Renal cortex interstitium (tissue), 15 donors: ENCODE results near the gene SPATA6L. TPM values are rescaled to one million over a fixed set of nuclear protein-coding genes. Genes with fewer than 3 reads are reported as not detected.

ENCODE experiments used
- DNase-seq, 11 donors: peaks; one replicate each; pipeline ENCODE4 v3.0.0-alpha.2; 2013; ENCODE audit warnings: low read depth in 9 of 11, low spot score in 4 of 11; ENCODE audit errors: extremely low read depth in 1 of 11
- long read RNA-seq, 16 experiments: transcript quantifications; one replicate each; lab custom pipeline, GENCODE V29; 2026
- polyA plus RNA-seq, 3 donors: library from polyadenylated mRNA; unstranded; fragments of 120-200 nt; gene quantifications; one replicate each; pipeline ENCODE4 v1.2.1, GENCODE V29; 2013; ENCODE audit not compliant: insufficient read length in 3 of 3

SPATA6L gene, protein sequence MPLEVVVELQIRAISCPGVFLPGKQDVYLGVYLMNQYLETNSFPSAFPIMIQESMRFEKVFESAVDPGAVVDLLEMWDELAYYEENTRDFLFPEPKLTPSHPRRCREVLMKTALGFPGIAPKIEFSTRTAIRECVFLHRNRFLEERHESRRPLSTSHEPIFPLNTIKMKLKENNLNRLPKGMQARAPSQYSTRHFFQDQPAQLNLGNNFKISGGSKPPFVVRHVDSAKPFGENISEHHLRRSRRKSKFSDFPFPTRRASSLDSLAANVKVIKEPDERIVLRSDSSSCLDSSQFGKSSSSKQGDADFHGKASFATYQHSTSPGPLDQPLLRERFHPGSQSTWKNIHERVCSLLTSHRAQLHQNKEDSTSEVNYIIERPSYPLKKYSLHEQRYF
- polyA plus RNA-seq = 1 to 10 TPM; 2.5 to 5.5 (median 2.8) TPM
- long read RNA-seq, donor 1 = 0 reads
- long read RNA-seq, donor 2 = 0 reads
- long read RNA-seq, donor 3 = 0 reads
- long read RNA-seq, donor 4, full-length matches to known transcripts = 1 of 1 reads
- long read RNA-seq, donor 4, partial matches to known transcripts = 0 of 1 reads
- long read RNA-seq, donor 4, other reads (novel, unspliced or antisense) = 0 of 1 reads
- long read RNA-seq, donor 5 = 0 reads
- long read RNA-seq, donor 6 = 0 reads
- long read RNA-seq, donor 7 = 0 reads
- long read RNA-seq, donor 8 = 0 reads
- long read RNA-seq, donor 9 = 0 reads
- long read RNA-seq, donor 10 = 0 reads
- long read RNA-seq, donor 11 = 0 reads
- long read RNA-seq, donor 12 = 0 reads
- long read RNA-seq, donor 13 = 0 reads
- long read RNA-seq, donor 14, full-length matches to known transcripts = 1 of 29 reads
- long read RNA-seq, donor 14, partial matches to known transcripts = 23 of 29 reads
- long read RNA-seq, donor 14, other reads (novel, unspliced or antisense) = 5 of 29 reads
- long read RNA-seq, donor 15 = 0 reads
- long read RNA-seq, donor 16 = 0 reads

DNA sequence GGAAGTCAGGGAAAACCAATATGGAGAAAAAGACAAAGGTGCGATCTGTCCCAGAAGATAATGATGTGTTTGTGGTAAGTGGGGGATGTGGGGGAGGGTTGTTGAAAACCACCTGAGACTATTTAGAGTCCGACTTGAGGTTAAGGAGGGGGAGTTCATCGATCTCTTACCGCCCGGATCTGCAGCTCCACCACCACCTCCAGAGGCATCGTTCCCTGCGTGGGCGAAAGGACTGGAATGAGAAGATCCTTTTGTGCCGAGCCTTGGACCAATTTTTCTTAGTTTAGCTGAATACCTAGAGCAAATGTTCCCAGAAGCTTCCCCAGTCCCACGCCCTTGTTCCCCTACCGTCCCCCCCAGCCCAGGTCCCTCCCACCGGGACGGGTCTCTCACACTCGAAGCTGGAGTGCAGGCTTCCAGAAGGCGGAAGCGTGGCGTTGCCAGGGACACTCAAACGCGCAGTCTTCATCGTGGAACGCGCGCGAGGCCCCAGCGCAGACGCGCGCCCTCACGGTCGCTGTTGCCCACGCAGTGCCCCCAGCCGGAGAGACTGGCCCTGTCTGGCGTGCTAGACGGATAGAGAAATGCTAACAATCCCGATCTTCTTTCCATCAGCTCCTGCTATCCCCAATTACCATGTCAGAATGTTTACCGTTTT is at the start of gene SPATA6L:
TSS of gene SPATA6L (minus strand) at position 439 of the 658 bp plus-strand sequence. CDS start at position 209, 230 bp downstream.
- DNase-seq = peak in 4 of 11 donors; percentile 51 to 68 (median 57)

DNA sequence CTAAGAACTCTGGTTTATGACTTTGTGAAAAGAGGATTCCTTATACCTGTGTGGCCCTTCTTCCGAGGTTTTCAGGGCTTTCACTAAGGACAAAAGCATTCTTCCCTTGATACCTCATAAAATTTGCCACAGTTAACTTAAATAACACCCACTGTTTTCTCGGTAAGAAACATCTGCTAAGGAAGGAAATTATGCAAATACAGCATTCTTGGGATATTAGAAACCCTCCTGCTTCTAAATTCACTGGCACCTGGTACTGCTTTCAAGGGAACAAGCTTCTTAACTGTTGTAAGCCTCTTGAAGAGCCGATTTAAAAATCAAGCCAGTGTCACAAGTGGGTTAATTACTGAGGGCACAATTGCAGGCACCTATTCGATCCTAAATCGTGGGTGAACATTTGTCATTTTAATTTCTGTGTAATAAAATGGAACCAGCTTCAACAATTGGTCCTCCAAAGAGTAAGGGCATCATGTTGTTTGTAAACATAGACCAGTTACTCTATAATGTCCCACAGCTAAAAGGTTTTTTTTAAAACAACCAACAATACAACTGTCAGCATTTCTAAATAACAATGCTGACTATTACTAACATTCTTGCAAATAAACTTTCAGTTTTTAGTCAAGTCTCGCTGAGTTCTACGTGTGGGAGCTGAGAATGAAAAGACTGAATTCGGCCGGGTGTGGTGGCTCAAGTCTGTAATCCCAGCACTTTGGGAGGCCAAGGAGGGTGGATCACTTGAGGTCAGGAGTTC is 48.2 kb upstream of the SPATA6L start:
- DNase-seq = no peak

DNA sequence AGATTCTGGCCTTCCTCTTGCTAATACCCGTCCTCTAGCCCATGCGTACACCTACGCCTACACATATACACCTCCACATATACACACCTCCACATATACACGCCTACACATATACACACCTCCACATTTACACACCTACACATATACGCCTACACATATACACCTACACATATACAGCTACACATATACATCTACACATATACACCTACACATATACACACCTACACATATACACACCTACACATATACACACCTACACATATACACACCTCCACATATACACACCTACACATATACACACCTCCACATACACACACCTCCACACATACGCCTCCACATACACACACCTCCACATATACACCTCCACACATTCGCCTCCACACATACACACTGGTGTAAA is 47.6 kb upstream of the SPATA6L start:
- DNase-seq = no peak

DNA sequence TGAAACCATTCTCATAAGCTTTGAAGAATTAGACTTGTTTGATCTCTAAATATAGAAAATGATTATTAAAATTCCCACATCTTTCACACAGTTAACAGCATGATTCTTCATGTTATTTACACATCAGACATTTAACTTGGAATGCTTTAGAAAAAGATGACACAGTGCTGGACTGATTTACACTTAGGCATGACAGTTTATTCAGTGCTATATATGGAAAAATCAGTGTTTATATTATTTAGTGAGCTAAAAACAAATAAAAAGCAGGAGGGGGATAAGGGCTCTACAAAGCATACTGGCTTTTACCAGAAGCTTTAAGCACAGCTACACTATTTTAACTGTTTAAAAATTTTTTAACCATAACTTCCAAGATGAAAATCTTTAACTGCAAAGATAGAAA is 43.1 kb upstream of the SPATA6L start:
- DNase-seq = no peak

DNA sequence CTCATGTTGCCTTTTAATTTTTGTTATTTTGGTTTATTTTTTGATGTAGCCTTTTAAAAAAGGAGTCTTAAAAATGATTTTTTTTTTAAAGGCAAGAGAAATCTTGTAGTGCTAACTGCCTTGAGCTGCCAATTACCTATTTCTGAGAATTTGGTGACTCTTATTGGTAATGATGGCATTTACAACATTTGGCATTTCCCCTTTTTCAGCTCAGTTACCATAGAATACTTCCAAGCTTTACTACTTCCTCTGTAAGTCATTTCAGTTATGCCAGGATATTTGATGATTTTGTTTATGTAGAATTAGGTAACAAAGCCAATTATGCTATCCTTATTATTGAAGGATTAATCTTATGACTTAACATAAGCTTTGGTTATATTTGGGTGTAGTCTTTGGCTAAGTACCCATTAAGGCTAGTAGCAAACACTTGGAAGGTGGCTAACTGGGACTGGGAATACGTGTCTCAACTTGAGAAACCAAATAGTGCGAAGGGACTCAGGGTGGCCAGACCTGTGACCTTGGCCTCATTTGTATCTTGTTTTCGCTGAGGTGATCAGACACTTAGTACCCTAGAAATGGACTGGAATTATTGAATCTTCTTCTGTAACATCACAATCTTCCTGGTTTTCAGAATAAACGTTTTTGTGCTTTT is 40.8 kb upstream of the SPATA6L start:
- no peak for DNase-seq

DNA sequence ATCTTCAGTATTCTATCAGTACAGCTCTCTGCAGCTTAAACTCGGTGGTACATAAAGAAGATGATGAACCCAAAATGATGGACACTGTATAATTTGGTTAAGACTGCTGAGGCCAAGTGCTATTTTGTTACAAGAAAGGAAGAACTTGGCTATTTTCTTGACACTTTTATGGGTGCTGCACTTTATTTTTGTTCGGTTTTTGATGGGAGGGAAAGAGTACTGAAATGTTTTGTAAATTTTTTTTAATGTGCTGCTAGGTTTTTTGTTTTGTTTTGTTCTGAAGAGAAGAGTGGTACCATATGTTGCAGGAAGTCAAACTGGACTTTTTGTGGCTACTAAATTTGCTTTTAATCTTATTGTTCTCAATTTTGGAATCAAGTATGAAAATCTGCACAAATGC is 39.7 kb upstream of the SPATA6L start:
- peak in 1 of 11 donors; percentile 19 for DNase-seq

DNA sequence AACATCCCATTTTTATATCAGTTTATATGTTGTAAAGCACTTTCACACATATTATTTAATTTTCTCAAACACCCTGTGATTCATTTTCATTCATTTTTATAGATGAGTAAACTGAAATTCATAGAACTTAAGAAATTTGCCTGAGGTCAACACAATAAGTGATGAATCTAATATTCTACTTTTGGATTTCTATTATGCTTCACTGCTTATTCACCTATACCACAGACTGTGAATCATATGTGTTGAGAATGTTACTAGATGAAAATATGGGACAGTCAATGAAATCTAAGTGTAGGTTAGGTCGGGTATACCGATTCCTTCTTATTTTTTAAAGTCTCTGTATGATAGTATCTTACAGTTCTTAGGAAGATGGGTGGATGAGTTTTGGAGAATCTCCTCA is 37.8 kb upstream of the SPATA6L start:
- DNase-seq = no peak

DNA sequence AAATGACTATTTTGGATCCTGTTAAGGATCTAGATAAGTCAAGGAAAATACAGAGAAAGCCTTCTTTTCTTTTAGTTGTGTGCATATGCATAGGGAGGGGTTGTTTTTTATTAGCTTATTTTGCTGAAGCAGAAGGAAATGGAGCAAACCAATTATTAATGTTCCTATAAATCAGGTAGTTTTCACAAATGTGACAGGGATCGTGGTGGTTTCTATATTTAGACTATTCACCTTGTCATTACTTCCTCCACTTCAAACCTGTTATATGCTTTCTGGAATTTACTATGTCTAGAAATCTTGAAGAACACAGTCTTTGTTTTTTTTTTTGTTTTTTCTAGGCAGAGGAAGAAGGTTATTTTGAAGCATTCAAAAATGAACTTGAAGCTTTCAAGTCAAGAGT is 35.2 kb upstream of the SPATA6L start:
- DNase-seq = no peak

DNA sequence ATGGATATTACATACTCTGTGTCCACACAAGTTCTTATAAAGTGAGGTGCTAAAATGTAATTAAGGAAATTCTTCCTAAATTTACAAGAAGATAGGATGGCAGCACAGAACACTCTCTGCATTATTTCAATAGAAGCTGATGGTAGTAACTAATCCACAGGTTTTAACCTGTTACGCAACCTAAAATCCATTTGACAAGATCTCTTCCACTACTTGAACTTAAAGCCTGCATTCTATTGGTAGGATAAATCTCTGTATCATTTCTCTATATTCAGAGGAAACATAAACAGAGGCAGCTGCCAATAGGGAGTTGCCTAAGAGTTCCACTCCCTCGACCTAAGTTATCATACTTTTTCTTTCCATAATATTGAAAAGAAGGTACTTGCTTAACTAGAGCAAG is 34.7 kb upstream of the SPATA6L start:
- DNase-seq = no peak

DNA sequence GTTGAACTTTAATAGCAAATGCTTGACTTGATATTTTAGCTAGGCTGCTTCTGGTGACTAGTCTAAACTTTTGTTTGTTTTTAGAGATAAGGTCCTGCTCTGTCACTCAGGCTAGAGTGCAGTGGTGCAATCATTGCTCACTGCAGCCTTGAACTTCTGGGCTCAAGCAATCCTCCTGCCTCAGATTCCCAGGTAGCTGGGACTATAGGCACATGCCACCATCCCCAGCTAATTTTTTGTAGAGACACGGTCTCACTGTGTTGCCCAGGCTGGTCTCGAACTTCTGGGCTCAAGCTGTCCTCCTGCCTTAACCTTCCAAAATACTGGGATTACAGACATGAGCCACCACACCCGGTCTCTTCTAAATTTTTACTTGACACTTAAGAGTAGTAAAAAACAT is 33.8 kb upstream of the SPATA6L start:
- no peak for DNase-seq

DNA sequence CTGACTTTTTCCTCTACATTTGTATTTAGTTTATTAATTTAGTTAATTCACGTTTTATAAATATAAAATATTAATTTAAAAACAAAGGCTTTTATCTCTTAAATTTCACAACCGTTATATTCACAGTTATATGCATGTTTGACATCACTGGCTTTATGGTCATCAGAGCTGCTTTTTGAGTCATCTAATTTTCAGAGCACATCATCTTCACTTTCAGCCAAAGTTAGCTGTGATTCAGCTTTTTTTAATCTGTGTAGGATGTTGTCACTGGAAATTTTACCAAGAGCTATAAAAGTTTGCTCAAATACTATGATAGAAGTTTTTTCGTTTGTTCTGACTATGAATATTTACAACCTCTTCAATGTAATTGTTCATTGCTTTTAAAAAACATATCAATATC is 25.5 kb upstream of the SPATA6L start:
- DNase-seq = no peak

DNA sequence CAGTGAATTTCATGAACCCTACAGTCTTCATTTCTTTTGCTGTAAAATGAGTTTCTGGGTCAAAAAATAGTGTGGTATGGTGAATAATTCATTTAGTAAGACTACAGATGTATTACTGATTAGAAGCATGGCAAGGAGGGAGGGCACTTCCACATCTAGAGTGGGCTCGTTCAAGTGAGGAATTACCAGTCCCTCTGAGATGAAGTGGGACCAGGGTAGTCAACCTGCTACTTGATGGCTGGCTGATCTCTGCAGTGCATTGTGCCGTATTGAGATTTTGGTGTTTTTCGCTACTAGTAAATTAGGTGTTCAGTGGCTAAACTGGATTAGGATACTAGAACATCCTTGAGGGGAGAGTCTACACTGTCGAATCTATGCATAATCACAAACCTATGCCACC is 23.9 kb upstream of the SPATA6L start:
- no peak for DNase-seq

DNA sequence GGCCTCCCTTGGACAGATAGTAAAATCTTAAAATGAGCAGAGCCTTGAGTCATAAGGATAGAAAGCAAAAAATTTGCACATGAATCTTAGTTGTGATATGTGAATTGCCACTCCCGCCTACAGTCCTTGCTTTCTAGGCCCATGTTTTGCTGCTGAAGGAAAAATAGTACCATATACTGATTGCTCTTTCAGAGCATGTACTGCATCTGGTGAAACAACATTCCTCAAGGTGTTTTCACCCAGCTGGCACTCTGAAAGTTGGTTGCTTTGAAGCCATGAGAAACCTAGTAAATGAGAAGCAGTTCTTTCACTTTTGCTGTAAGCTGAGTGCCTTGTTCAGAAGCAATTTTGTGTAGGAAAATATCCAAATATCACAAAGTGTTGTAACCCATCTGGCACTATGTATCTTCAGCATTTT is 23.4 kb upstream of the SPATA6L start:
- peak in 1 of 11 donors; percentile 26 for DNase-seq

DNA sequence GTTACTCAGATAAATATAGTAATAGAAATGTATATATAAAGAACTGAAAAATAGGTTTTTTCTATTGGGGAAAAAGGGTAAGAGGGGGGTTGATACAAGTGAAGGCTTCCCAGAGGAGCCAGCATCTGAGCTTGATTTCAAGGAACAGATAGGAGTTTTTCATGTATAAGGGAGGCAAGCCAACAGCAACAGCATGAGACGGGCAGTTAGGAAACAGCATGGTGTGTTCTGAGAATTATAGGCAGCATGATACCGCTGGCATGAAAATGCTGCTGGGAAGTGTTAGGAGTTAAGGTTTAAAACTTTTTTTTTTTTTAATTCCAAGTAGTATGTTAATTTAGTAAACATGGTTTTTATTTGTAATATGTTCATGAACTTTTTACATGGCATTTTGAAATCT is 22.7 kb upstream of the SPATA6L start:
- DNase-seq = no peak

DNA sequence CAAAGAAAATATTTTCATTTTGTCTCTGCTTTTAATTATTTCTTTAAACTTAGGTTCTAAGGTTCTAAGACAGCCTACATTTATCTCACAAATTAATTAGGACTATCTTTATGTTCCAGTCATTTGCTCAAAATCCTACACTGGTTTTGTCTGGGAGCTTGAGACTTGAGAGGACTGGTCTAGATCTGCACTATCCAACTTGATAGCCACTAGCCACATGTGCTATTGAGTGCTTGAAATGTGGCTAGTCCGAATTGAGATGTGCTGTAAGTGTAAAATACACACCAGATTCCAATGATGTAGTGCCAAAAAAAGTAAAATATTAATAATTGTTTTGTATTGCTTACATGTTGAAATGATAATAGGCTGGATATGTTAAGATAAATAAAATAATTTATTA is 20.3 kb upstream of the SPATA6L start:
- DNase-seq = no peak

DNA sequence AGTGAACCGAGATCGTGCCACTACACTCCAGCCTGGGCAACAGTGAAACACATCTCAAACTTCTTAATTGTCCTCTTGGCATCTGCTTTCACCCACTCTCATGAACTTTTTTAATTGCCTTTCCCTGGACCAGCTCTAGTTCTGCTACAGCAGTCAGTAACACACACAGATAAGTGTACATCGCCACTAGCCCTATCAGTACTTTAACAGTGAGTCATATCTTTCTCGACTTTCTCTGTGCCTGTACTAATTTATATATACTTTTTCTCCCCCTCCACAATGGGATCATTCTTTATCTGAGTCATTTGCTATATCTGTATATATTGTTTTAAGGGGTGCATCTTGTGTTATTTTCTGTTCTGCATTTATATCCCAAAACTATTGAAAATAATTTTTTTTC is 19.8 kb upstream of the SPATA6L start:
- DNase-seq = no peak

DNA sequence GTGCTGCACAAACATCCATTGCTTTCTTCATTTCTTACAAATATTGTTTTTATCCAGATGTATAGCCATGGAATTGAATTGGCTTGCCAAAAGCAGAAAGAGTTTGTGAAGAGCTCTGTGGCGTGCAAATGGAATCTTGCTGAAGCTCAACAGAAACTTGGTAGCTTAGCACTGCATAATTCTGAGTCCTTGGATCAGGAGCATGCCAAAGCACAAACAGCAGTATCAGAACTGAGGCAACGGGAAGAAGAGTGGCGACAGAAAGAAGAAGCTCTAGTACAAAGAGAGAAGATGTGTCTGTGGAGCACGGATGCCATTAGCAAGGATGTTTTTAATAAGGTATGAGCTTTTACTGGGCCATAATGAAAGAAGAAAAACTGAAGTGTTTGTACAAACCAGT is 18.5 kb upstream of the SPATA6L start:
- no peak for DNase-seq

DNA sequence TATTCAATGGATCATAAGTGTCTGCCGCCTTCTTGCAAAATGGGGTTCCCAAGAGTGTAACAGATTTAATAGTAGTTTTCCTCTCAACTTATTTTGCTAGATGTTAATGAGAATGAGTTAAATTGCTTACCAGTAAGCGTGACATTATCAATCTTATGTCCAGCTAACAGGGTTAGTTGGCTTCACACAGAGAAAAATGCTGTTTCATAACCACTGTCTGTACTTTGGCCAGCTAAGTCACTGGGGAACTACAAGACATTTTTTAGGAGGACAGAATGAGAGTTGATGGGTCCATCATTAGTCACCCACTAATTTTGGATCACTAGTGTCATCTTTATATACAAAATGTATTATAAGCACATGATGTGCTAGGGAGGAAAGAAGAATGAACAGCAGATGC is 14.5 kb upstream of the SPATA6L start:
- DNase-seq = no peak
